IMR-90 (cell line): ENCODE measurements around the gene RNF217. TPM values are rescaled to one million over a fixed set of nuclear protein-coding genes. Genes with fewer than 3 reads are reported as not detected.

Experiments
- ATAC-seq: fragments of 200-7000 bp; cut with Tn5 transposase; 2 replicates; pipeline ENCODE4 v1.9.1; 2020; ENCODE audit warnings: low read depth, mild to moderate bottlenecking, moderate library complexity
- BruUV-seq: library from RNA; stranded (reverse); fragments of 400-500 nt; replicated peaks from 2 replicates; lab custom pipeline; 2021; lab: Mats Ljungman, UMichigan
- CTCF ChIA-PET: fragments of 300-600 bp; formaldehyde crosslinking; extraction: SDS; loops from one replicate; lab custom pipeline; 2021; ENCODE audit warnings: antibody characterized with exemption; lab: Yijun Ruan, JAX
- POLR2A ChIA-PET: fragments of 300-600 bp; sonication (Branson Sonifier 250); formaldehyde crosslinking; loops from one replicate; lab custom pipeline; 2022; ENCODE audit warnings: antibody characterized with exemption; ENCODE audit not compliant: unreplicated experiment; lab: Charles Lee
- DNase-seq: peaks from one replicate; pipeline ENCODE4 v3.0.0; 2013
- H2AFZ ChIP-seq: replicated peaks from 2 replicates; pipeline ENCODE3; 2013; ENCODE audit warnings: low read length, mild to moderate bottlenecking; ENCODE audit not compliant: poor library complexity
- H2AK5ac ChIP-seq: 2 replicates; pipeline ENCODE4 v1.6.1; 2013; ENCODE audit warnings: low read depth, low read length, inconsistent platforms
- H2AK9ac ChIP-seq: replicated peaks from 2 replicates; pipeline ENCODE3; 2013; ENCODE audit warnings: mild to moderate bottlenecking, low read depth, low read length, moderate library complexity; ENCODE audit not compliant: poor library complexity
- H2BK120ac ChIP-seq: 2 replicates; pipeline ENCODE4 v1.6.1; 2013; ENCODE audit warnings: low read depth, low read length, inconsistent platforms
- H2BK15ac ChIP-seq: 3 replicates; pipeline ENCODE4 v1.6.1; 2013; ENCODE audit warnings: low read depth, low read length, inconsistent platforms
- H2BK20ac ChIP-seq: 2 replicates; pipeline ENCODE4 v1.6.1; 2013; ENCODE audit warnings: low read depth, mild to moderate bottlenecking, inconsistent platforms, low read length, moderate library complexity
- H2BK5ac ChIP-seq: 2 replicates; pipeline ENCODE4 v1.6.1; 2013; ENCODE audit warnings: mild to moderate bottlenecking, low read depth, low read length, inconsistent platforms; ENCODE audit not compliant: poor library complexity, severe bottlenecking
- H3K14ac ChIP-seq: replicated peaks from 2 replicates; pipeline ENCODE4 v1.6.1; 2013; ENCODE audit warnings: low read depth, low read length, inconsistent platforms
- H3K18ac ChIP-seq: 2 replicates; pipeline ENCODE4 v1.6.1; 2013; ENCODE audit warnings: low read depth, low read length, control low read depth
- H3K23ac ChIP-seq: 2 replicates; pipeline ENCODE4 v1.6.1; 2013; ENCODE audit warnings: low read depth, low read length, inconsistent platforms
- H3K27ac ChIP-seq: 2 replicates; pipeline ENCODE4 v1.5.1; 2013; ENCODE audit warnings: mild to moderate bottlenecking, control low read depth, low read length; ENCODE audit not compliant: insufficient read depth
- H3K27me3 ChIP-seq: 2 replicates; pipeline ENCODE4 v1.6.1; 2013; ENCODE audit warnings: low read length; ENCODE audit not compliant: control insufficient read depth, insufficient read depth
- H3K36me3 ChIP-seq: 2 replicates; pipeline ENCODE4 v1.6.1; 2013; ENCODE audit warnings: low read length, mixed read lengths; ENCODE audit not compliant: control insufficient read depth, insufficient read depth
- H3K4ac ChIP-seq: 2 replicates; pipeline ENCODE4 v1.6.1; 2013; ENCODE audit warnings: low read depth, low read length, inconsistent platforms
- H3K4me1 ChIP-seq: 2 replicates; pipeline ENCODE4 v1.6.1; 2013; ENCODE audit warnings: low read length, mixed read lengths; ENCODE audit not compliant: control insufficient read depth, insufficient read depth
- H3K4me2 ChIP-seq: 2 replicates; pipeline ENCODE4 v1.6.1; 2013; ENCODE audit warnings: low read depth, mild to moderate bottlenecking, control low read depth, low read length, moderate library complexity
- H3K4me3 ChIP-seq: 2 replicates; pipeline ENCODE4 v1.5.1; 2013; ENCODE audit warnings: low read depth, mild to moderate bottlenecking, control low read depth, low read length, moderate library complexity; ENCODE audit not compliant: insufficient read depth
- H3K56ac ChIP-seq: 2 replicates; pipeline ENCODE4 v1.6.1; 2013; ENCODE audit warnings: low read length, inconsistent platforms; ENCODE audit not compliant: insufficient read depth; ENCODE audit errors: extremely low read depth
- H3K79me1 ChIP-seq, 2 experiments: 2 replicates each; pipeline ENCODE4 v1.6.1; 2013; ENCODE audit warnings: low read length in 2 of 2, inconsistent platforms in 1 of 2, low read depth in 1 of 2
- H3K9ac ChIP-seq: 2 replicates; pipeline ENCODE4 v1.6.1; 2013; ENCODE audit warnings: low read depth, low read length, control low read depth
- H3K9me1 ChIP-seq: 2 replicates; pipeline ENCODE4 v1.6.1; 2013; ENCODE audit warnings: low read length, inconsistent platforms; ENCODE audit not compliant: insufficient read depth
- H3K9me3 ChIP-seq: 2 replicates; pipeline ENCODE4 v1.6.1; 2013; ENCODE audit warnings: low read length; ENCODE audit not compliant: control insufficient read depth, insufficient read depth
- H4K20me1 ChIP-seq: 2 replicates; pipeline ENCODE4 v1.6.1; 2013; ENCODE audit warnings: low read length, inconsistent platforms; ENCODE audit not compliant: insufficient read depth
- H4K5ac ChIP-seq: 2 replicates; pipeline ENCODE4 v1.6.1; 2013; ENCODE audit warnings: mild to moderate bottlenecking, low read depth, low read length, control low read depth
- H4K8ac ChIP-seq, 2 experiments: 2 replicates each; pipeline ENCODE4 v1.6.1; 2013; ENCODE audit warnings: low read depth in 2 of 2, low read length in 2 of 2, control low read depth in 1 of 2, inconsistent platforms in 1 of 2
- H4K91ac ChIP-seq: 2 replicates; pipeline ENCODE4 v1.6.1; 2013; ENCODE audit warnings: low read depth, low read length, inconsistent platforms; ENCODE audit not compliant: insufficient read depth
- CEBPB ChIP-seq: IDR thresholded peaks from 2 replicates; pipeline ENCODE4 v1.6.1; 2012; ENCODE audit warnings: low read depth, low read length, improper control_type of control experiment
- CHD1 ChIP-seq: IDR thresholded peaks from 2 replicates; pipeline ENCODE4 v1.6.1; 2012; ENCODE audit warnings: low read depth, low read length, improper control_type of control experiment
- FOS ChIP-seq: fragments of 150-350 bp; IDR thresholded peaks from 2 replicates; pipeline ENCODE4 v1.6.1; 2016; ENCODE audit warnings: low read depth, low read length
- MAFK ChIP-seq: IDR thresholded peaks from 2 replicates; pipeline ENCODE4 v1.6.1; 2012; ENCODE audit warnings: low read depth, low read length, improper control_type of control experiment
- RAD21 ChIP-seq: IDR thresholded peaks from 2 replicates; pipeline ENCODE4 v1.6.1; 2012; ENCODE audit warnings: low read length, improper control_type of control experiment
- RCOR1 ChIP-seq: IDR thresholded peaks from 2 replicates; pipeline ENCODE4 v1.6.1; 2012; ENCODE audit warnings: mild to moderate bottlenecking, low read length, improper control_type of control experiment; ENCODE audit not compliant: insufficient replicate concordance
- SMC3 ChIP-seq: fragments of 150-350 bp; IDR thresholded peaks from 2 replicates; pipeline ENCODE4 v1.6.1; 2016; ENCODE audit warnings: low read depth, mild to moderate bottlenecking, antibody characterized with exemption, low read length, moderate library complexity
- WGBS, 2 experiments: methylation state at CpG; one replicate each; pipeline versions ENCODE4 v1.1.5 to v1.1.7; 2013; ENCODE audit warnings: missing lambda C conversion rate in 2 of 2; ENCODE audit not compliant: insufficient read length in 1 of 2; ENCODE audit errors: extremely low coverage in 2 of 2; 5-methylcytosine and 5-hydroxymethylcytosine counted together
- dilution Hi-C: fragments of 300-500 bp; cut with HindIII; formaldehyde crosslinking; loops from one replicate; pipeline ENCODE4 v1.14.3; 2018; ENCODE audit warnings: low sequenced_read_pairs; ENCODE audit not compliant: unreplicated experiment
- in situ Hi-C: fragments of 300-500 bp; cut with MboI; formaldehyde crosslinking; loops from 3 replicates; pipeline ENCODE4 v1.14.3; 2019; ENCODE audit warnings: low sequenced_read_pairs, inconsistent platforms, mixed read lengths
- intact Hi-C: fragments of 100-400 bp; cut with micrococcal nuclease; formaldehyde crosslinking; loops from 2 replicates; pipeline ENCODE4 v1.10.0; 2022
- polyA plus RNA-seq, 3 experiments: library from polyadenylated mRNA; depleted of rRNA; stranded (reverse); fragments of >200 nt; gene quantifications; 2 replicates each; pipeline ENCODE4 v1.2.3, GENCODE V29; 2012; ENCODE audit warnings: low replicate concordance in 1 of 3
- total RNA-seq: library from RNA; depleted of rRNA; stranded (reverse); fragments of >200 nt; gene quantifications from 2 replicates; pipeline ENCODE4 v1.2.3, GENCODE V29; 2012

RNF217 gene
- total and polyA plus RNA-seq, 2 of the 4 experiments (the other 2 are of a cell fraction): 11.7 to 20.4 TPM

DNA sequence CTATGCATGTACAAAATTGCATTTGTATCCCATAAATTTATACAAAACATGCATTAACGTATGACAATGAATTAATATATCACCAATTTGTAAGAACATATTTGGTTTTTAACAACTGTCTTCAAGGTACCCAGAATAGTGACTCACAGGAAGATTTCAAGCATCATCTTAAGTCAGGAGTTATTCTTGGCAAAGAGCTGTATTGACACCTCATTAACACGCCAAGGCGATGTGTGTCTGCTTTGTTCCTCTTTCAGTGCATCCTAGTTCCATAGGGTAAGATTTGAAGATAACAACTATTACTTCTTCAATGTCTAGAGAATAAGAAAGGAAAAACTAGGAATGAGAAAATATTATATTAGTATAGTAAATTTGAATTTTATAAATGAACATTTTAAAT, 155.6 kb downstream of the RNF217 start:
- no peak overlapping the region for H2BK5ac ChIP-seq
- dilution Hi-C loops (no loop called here), in situ Hi-C loops (loop anchor here (25.0 kb wide), 1 partner anchor 156 kb away; the partner anchor contains the start of gene RNF217), intact Hi-C loops (no loop called here)
- H4K5ac ChIP-seq: no peak overlapping the region
- no peak overlapping the region for H3K14ac ChIP-seq
- H3K9me1 ChIP-seq: no peaks in the 10 kb centered on the region
- H2AFZ ChIP-seq: no peak overlapping the region
- H3K27me3 ChIP-seq: no peaks in the 10 kb centered on the region
- ChIA-PET POLR2A (no interaction called here), CTCF (no interaction called here)
- H3K9ac ChIP-seq: no peak overlapping the region
- no peak overlapping the region for H4K8ac ChIP-seq
- no peak overlapping the region for H3K4me2 ChIP-seq
- H3K4ac ChIP-seq: no peak overlapping the region
- H3K4me1 ChIP-seq: no peaks in the 10 kb centered on the region
- H2BK120ac ChIP-seq: no peak overlapping the region
- H3K56ac ChIP-seq: no peak overlapping the region
- H3K23ac ChIP-seq: no peak overlapping the region
- TF ChIP-seq RCOR1 (no peak), RAD21 (no peak), FOS (no peak), MAFK (no peak), CHD1 (no peak), SMC3 (no peak), CEBPB (no peak)
- DNase-seq (no peak), ATAC-seq (no peak)
- H4K91ac ChIP-seq: no peak overlapping the region
- no peak overlapping the region for H2BK15ac ChIP-seq
- no peak overlapping the region for H2AK5ac ChIP-seq
- H3K18ac ChIP-seq: no peak overlapping the region
- no peak overlapping the region for H2BK20ac ChIP-seq
- no peaks in the 10 kb centered on the region for H4K20me1 ChIP-seq
- H2AK9ac ChIP-seq: no peak overlapping the region
- no CpG with 5 or more reads among the region's 3 CpGs for WGBS, 2 experiments
- H3K9me3 ChIP-seq: peaks cover 1% of the 10 kb centered on the region; the same call in 1 of the 2 replicates
- no peak overlapping the region for H3K27ac ChIP-seq
- no peaks in the 10 kb centered on the region for H3K36me3 ChIP-seq
- no peaks in the 10 kb centered on the region for H3K79me1 ChIP-seq
- no peak overlapping the region for H3K4me3 ChIP-seq
- no TSS peak for BruUV-seq
